KG1 (cell line): ENCODE measurements around the gene ENTHD1.
A peak's percentile ranks its signal among the peaks of the same experiment; 100 is the strongest.
"Not testable (repeated sequence)": the region's sequence is repeated elsewhere in the genome, so short reads cannot be mapped to it uniquely, and the experiment has no call there.

Experiments
- DNase-seq: peaks from one replicate; lab custom pipeline; 2025; lab: John Stamatoyannopoulos, UW

Gene ENTHD1

DNA sequence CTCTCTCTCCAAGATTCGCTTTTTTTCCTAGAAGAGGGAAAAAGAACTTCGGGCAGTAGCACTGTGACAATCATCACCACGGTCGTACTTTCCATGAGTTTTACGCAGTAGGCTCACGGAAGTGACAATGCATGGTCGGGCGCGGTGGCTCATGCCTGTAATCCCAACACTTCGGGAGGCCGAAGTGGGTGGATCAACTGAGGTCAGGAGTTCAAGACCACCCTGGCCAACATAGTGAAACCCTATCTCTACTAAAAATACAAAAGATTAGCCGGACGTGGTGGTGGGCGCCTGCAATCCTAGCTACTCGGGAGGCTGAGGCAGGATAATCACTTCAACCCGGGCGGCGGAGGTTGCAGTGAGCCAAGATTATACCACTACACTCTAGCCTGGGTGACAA, 30.7 kb upstream of the ENTHD1 start:
- DNase-seq = no peak

DNA sequence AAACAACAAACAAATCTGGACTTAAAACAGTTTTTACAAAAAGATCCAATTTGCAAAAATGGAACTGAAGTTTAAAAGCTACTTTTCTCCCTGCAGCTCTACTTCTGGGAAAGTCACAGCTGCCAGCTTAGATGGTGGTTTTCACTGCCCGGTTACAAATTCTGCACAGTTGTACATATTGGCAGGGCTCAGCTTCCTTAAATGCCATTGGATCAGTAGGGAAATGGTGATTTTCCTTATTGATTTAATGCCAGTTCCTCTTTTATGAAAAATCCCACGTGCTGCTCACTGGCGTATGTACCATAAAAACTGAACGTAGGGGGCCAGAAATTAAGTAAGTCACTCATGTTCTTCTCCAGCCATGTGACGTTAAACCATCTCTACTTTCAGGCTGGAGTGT, 30.1 kb upstream of the ENTHD1 start:
- DNase-seq = no peak

GRCh38 chr22:39920134-39920743, 26.7 kb upstream of the ENTHD1 start:
- no peak for DNase-seq

DNA sequence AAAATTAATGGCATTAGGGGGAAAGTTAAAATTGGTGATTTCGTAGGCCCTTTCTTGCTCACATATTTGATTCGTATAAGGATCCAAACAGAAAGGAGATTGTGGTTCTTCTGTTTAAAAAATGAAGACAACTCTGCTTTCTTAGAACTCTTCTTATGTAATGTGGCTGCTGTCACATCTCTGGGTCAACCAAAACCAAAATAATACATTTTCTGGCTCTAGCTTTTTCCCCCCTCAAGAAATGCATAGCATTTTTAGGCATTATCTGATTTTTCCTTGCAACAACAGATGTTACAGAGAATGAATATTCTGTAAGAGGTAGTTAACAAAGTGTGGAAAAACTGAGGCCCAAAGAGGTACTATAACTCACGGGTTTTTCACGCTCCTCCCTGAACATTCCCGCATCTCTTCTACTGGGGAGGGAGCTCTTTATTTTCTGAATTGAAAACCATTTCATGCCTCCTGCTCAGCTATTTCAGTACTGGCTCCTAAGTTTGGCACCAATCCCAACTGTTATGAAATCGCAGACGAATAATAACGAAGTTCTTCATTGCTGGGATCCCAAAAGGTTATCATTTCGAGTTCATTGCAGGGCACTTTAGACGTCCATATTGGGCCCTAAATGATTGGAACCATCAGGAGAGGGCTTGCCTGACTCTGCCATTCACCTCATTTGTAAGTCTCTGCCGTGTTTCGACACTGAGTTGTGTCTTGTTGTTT, 24.4 kb upstream of the ENTHD1 start:
- DNase-seq = no peak

GRCh38 chr22:39917197-39917643, 23.7 kb upstream of the ENTHD1 start:
- DNase-seq = no peak

DNA sequence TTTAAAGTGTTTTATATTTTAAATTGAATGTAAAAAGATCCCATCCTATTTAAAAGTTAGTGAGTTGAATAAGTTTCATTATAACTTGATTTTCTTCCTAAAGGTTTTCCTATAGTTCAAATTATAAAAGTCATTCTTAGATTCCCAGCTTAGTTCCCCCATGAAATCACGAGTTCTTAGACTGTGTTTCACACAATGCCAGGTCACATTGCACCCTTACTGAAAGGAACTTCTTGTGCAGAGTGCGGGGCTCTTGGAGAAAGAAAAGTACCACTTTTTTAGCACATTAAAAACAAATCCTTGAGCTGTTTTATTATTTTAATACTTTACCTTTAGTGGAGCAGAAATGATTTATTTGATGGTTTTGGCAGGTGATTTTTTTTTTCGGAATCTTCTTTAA, 22.9 kb upstream of the ENTHD1 start:
- DNase-seq = no peak

GRCh38 chr22:39915295-39915726, 21.8 kb upstream of the ENTHD1 start:
- DNase-seq = no peak

GRCh38 chr22:39914584-39914983, 21.0 kb upstream of the ENTHD1 start:
- no peak for DNase-seq

GRCh38 chr22:39913886-39914285, 20.3 kb upstream of the ENTHD1 start:
- no peak for DNase-seq

DNA sequence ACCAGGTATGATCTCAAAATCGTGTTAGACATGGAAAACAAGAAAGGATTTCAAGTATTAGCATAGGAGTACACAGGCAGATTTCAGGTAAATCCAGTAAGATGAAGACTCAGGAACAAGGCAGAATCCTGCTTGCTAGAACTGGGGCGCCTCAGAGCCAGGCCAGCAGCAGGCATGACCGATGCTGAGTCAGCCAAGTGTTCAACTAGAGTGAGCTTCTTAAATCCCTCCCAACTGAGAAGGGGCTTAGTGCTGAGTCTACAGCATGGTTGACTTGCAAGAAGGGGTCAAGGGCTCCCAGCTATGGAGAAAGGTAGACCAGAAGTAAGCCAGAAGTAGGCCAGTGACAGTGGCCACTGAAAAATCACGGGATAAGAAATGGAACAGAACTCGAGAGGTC, 19.8 kb upstream of the ENTHD1 start:
- no peak for DNase-seq

DNA sequence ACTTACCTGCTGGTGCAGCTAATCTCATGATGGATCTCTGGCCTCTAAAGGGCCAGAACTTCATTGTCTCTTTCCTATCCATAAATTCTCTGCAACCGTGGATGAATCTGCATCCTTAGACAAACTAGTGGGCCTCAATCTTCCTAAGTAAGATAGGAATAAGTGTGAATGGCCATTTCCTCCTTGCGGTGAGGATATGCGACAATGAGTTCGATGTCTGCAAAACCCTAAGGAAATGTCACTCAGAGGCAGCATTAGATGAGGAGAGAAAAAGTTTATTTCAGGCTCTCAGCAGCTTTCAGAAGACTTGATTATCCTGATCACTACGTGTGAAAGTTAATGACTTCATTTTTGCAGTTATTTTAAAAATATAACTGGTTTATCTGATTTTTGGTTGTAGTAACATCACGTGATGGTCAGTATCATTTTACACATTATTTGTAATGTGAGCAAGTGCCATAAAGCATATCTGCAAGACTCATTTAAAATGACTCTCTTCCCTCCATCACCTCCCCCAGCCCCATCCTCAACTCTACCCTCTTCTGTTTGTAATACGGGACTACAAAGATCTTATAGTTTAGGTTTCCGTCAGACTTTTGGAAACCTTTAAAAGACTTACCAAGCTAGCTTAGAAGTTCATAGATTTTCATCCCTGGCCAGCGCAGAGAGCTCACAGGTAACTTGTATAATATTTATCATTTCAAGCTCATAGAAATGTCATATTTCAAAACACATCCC, 17.5 kb upstream of the ENTHD1 start:
- no peak for DNase-seq

- no peak for DNase-seq
These were observed 15.2 kb upstream of the ENTHD1 start for GRCh38 chr22:39908737-39909136.

- no peak for DNase-seq
These were observed 14.6 kb upstream of the ENTHD1 start for GRCh38 chr22:39908136-39908535.

GRCh38 chr22:39907605-39908097, 14.1 kb upstream of the ENTHD1 start:
- no peak for DNase-seq

- DNase-seq = no peak
These were observed 13.5 kb upstream of the ENTHD1 start for GRCh38 chr22:39907047-39907446.

- DNase-seq = no peak
These were observed 12.6 kb upstream of the ENTHD1 start for GRCh38 chr22:39906207-39906606.

DNA sequence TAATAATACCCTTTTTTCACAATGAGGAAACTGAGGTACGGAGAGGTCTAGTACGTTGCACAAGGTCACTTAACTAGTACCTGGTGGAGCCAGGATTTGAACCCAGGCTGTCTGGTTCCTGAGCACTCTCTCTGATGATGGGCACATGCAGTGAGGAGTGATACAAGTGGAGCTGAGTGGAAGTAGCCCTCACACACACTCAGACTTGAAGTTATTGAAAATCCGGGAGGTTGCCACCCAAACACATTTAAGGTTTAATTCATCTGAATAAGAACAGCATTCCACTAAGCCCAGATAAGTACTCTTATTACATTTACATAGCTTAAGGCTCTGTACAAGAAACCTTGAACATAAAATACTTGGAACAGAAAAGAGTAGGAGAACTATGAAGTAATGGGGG, 12.1 kb upstream of the ENTHD1 start:
- no peak for DNase-seq

- DNase-seq = no peak
These were observed 11.3 kb upstream of the ENTHD1 start for GRCh38 chr22:39904862-39905261.

GRCh38 chr22:39904024-39904423, 10.5 kb upstream of the ENTHD1 start:
- not testable (repeated sequence) for DNase-seq

- peak; percentile 19 for DNase-seq
These were observed 8.1 kb upstream of the ENTHD1 start for GRCh38 chr22:39901565-39902146.

- DNase-seq = peak; percentile 70
These were observed 7.0 kb upstream of the ENTHD1 start, which contains the start of gene GRAP2 for GRCh38 chr22:39900306-39901227. Gene GRAP2 (plus strand): TSS chr22:39901084. CDS start chr22:39947107, 46,023 bp downstream.
